BJ (cell line): Measurements from ENCODE around the gene IGF2R. TPM values are rescaled to one million over a fixed set of nuclear protein-coding genes. Genes with fewer than 3 reads are reported as not detected.

Experiments used
- CTCF ChIA-PET: fragments of 350-600 bp; formaldehyde crosslinking; extraction: SDS; loops from one replicate; lab custom pipeline; 2021; ENCODE audit warnings: antibody characterized with exemption, inconsistent platforms; lab: Yijun Ruan, JAX
- POLR2A ChIA-PET: fragments of 300-600 bp; sonication (Branson Sonifier 250); formaldehyde crosslinking; extraction: SDS; loops from one replicate; lab custom pipeline; 2021; ENCODE audit warnings: antibody characterized with exemption; lab: Charles Lee
- DNase-seq: peaks from one replicate; pipeline ENCODE4 v3.0.0-alpha.2; 2011; ENCODE audit warnings: low read depth
- H3K27me3 ChIP-seq: 2 replicates; pipeline ENCODE4 v1.6.0; 2011; ENCODE audit warnings: low read length; ENCODE audit not compliant: control insufficient read depth, insufficient read depth
- H3K36me3 ChIP-seq: 2 replicates; pipeline ENCODE4 v1.5.1; 2011; ENCODE audit warnings: low read length; ENCODE audit not compliant: control insufficient read depth, insufficient read depth
- H3K4me3 ChIP-seq: 2 replicates; pipeline ENCODE4 v1.5.1; 2011; ENCODE audit warnings: low read depth, mild to moderate bottlenecking, control low read depth, low read length
- polyA plus RNA-seq: library from polyadenylated mRNA; depleted of rRNA; stranded (reverse); fragments of >200 nt; gene quantifications from 2 replicates; pipeline ENCODE4 v1.2.3, GENCODE V29; 2011; rRNA removed
- TF ChIP-seq, protein P1 (sequence below): IDR thresholded peaks from 2 replicates; pipeline ENCODE4 v1.5.1; 2011; ENCODE audit warnings: low read depth, mild to moderate bottlenecking, control low read depth, inconsistent platforms, low read length, moderate library complexity; ENCODE audit not compliant: insufficient read depth

Gene IGF2R
- polyA plus RNA-seq, 1 experiment, result 39.4 TPM

DNA sequence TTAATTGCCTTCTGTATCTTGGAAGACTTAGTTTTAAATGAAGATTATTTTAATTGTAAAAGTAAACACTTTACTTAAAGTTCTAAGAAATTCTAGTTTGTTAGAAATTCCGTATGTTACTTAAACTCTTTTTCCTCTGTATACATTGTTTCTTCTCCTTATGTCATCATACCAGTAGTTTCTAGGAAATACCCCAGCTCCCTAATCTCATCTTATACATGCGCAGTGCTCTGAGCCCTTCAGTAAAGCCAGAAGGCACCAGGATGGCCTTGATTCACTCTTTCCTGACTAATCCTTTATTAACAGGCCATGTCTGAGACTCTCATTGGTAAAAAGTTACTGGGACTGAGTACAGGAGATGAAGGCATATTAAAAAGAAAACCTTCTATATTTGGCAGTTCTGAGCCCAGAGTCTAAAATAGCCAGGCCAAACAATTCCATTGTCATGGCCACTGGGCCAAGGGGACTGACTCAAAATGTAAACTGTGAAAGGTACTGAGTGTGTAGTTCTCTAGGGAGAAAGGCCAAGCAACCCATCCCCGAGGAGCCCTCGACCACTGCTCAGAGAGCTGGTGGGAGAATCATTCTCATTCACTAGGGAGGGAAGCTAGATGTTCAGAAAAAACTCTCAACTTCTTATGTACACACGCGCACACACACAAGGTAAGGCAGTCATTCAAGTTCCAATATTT, 177.7 kb downstream of the IGF2R start:
- ChIA-PET POLR2A (no interaction called here), CTCF (interaction anchor here (1.5 kb wide), 1 partner anchor 8 kb away, joined by 4 read pairs; no protein-coding TSS in a partner anchor)
- H3K4me3 ChIP-seq, result no peak overlapping the region
- no peaks in the 10 kb centered on the region for H3K27me3 ChIP-seq
- no peak for DNase-seq
- TF ChIP-seq, protein P1, sequence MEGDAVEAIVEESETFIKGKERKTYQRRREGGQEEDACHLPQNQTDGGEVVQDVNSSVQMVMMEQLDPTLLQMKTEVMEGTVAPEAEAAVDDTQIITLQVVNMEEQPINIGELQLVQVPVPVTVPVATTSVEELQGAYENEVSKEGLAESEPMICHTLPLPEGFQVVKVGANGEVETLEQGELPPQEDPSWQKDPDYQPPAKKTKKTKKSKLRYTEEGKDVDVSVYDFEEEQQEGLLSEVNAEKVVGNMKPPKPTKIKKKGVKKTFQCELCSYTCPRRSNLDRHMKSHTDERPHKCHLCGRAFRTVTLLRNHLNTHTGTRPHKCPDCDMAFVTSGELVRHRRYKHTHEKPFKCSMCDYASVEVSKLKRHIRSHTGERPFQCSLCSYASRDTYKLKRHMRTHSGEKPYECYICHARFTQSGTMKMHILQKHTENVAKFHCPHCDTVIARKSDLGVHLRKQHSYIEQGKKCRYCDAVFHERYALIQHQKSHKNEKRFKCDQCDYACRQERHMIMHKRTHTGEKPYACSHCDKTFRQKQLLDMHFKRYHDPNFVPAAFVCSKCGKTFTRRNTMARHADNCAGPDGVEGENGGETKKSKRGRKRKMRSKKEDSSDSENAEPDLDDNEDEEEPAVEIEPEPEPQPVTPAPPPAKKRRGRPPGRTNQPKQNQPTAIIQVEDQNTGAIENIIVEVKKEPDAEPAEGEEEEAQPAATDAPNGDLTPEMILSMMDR, result no peak
- no peaks in the 10 kb centered on the region for H3K36me3 ChIP-seq

DNA sequence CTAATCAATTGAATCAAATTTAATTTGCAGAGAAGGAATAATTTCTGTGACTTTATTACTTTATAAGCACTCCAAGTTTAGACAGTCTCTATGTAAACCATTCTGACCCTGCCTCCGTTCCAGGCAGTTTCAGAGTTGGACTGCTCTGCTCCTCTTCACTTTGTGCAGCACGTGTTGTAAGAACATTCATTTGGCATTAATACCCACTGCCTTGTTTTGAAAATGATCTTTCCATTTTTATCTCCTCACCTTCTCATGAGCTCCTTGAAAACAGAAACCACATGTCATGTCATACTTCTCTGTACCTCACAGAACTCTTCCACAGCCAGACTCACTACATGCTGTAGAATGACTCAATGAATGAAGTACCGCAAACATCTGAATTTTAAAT, 178.3 kb downstream of the IGF2R start:
- TF ChIP-seq, protein P1, result no peak
- ChIA-PET POLR2A (no interaction called here), CTCF (interaction anchor here (1.5 kb wide), 1 partner anchor 9 kb away, joined by 4 read pairs; no protein-coding TSS in a partner anchor)
- no peak for DNase-seq
- Histone ChIP-seq H3K36me3 (no peaks in the 10 kb centered on the region), H3K27me3 (no peaks in the 10 kb centered on the region), H3K4me3 (no peak overlapping the region)

DNA sequence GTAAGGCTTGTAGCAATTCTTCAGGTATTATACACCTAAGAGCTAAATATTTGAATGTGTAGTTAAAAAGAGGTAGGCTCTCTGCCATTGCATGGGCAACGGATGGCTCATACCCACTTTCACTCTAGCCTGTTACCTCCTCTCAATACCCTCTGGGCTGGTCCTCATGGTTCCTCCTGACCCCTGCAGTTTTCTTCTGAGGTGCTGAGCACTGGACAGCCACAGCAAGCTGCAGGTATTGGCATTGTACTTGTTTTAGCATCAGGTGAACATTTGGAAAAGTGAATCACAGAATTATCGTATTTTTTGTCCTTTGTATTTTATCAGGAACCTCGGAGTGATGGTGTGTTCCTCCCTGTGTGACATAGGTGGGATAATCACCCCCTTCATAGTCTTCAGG, 185.6 kb downstream of the IGF2R start:
- no peaks in the 10 kb centered on the region for H3K36me3 ChIP-seq
- DNase-seq, result no peak
- CTCF ChIA-PET, result interaction anchor here (1.4 kb wide), 1 partner anchor 12 kb away, joined by 4 read pairs; no protein-coding TSS in a partner anchor
- H3K27me3 ChIP-seq, result no peaks in the 10 kb centered on the region
- H3K4me3 ChIP-seq, result no peak overlapping the region
- TF ChIP-seq, protein P1, result no peak
- POLR2A ChIA-PET, result no interaction called here

DNA sequence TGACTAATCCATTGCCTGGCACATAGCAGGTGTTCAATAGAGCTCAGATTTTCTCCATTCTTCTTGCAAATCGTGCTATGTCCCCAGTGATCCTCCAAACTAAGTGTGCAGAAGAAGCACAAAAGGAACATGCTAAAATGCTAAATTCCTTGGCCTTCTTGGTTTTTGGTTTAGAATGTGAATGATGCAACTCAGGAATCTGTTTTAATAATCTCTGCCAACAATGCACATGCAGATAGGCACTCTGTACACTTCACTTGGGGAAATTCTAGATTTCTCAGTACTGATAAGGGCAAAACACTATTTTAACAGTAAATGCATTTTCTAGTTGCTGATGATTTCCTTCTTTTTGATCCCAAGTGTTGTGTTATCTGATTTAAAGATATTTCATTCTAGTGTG, 188.0 kb downstream of the IGF2R start:
- CTCF ChIA-PET, result no interaction called here
- POLR2A ChIA-PET, result no interaction called here
- TF ChIP-seq, protein P1, result no peak
- H3K4me3 ChIP-seq, result no peak overlapping the region
- H3K36me3 ChIP-seq, result no peaks in the 10 kb centered on the region
- no peak for DNase-seq
- H3K27me3 ChIP-seq, result no peaks in the 10 kb centered on the region

DNA sequence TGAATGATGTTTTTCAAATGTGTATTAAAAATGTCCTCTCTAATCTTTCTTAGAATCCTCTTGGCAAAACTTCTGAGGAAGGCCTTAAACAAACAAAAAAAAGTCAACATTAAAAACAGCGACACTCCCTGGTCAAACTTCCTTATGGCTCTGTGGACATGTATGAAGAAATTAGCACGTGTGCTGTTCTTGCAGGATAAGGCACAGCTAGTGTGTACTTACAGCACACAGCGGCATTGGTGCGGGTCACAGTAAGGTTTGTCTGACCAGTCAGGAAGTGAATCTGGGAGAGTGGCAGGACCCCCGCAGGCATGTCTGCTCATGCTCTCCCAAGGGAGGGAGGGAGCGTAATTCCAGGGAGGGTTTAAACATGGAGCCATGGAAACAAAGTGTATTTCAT, 191.6 kb downstream of the IGF2R start:
- DNase-seq, result no peak
- H3K36me3 ChIP-seq, result no peaks in the 10 kb centered on the region
- TF ChIP-seq, protein P1, result no peak
- H3K27me3 ChIP-seq, result no peaks in the 10 kb centered on the region
- ChIA-PET CTCF (interaction anchor here (0.7 kb wide), 1 partner anchor 504 kb away, joined by 3 read pairs; no protein-coding TSS in a partner anchor), POLR2A (no interaction called here)
- no peak overlapping the region for H3K4me3 ChIP-seq

Other genes starting within 250 kb of the IGF2R start
- 10.0 and 23.3 TPM in 2 replicates for gene WTAP, start 241.6 kb upstream of the IGF2R start, polyA plus RNA-seq
- 12.5 and 16.0 TPM in 2 replicates for gene ACAT2, start 207.0 kb upstream of the IGF2R start, polyA plus RNA-seq
- 107 and 144 TPM in 2 replicates for gene TCP1, start 179.5 kb upstream of the IGF2R start, polyA plus RNA-seq
- 83.6 and 109 TPM in 2 replicates for gene MRPL18, start 178.6 kb upstream of the IGF2R start, polyA plus RNA-seq
- gene PNLDC1, start 168.8 kb upstream of the IGF2R start, polyA plus RNA-seq, result not detected in 2 replicates
- not detected in 2 replicates for gene MAS1, start 78.1 kb upstream of the IGF2R start, polyA plus RNA-seq
- 0.11 and 0.38 TPM in 2 replicates for gene SLC22A1, start 152.7 kb downstream of the IGF2R start, polyA plus RNA-seq